Neural progenitor cell (in vitro differentiated cells): ENCODE data around the gene RNF213. TPM values are rescaled to one million over a fixed set of nuclear protein-coding genes. Genes with fewer than 3 reads are reported as not detected.

Experiments used
- DNase-seq: peaks from one replicate; pipeline ENCODE4 v3.0.0-alpha.2; 2016; ENCODE audit warnings: low spot score
- H2AFZ ChIP-seq: fragments of 200-600 bp; sonication (generic); replicated peaks from 2 replicates; pipeline ENCODE4 v1.6.1; 2016; ENCODE audit warnings: antibody characterized with exemption
- H3F3A ChIP-seq: fragments of 200-600 bp; sonication (generic); 2 replicates; pipeline ENCODE4 v1.6.1; 2016; ENCODE audit warnings: antibody characterized with exemption, low read depth
- H3K27ac ChIP-seq: fragments of 200-600 bp; sonication (generic); 2 replicates; pipeline ENCODE4 v1.5.1; 2016; ENCODE audit warnings: mild to moderate bottlenecking
- H3K27me3 ChIP-seq: fragments of 200-600 bp; sonication (generic); 2 replicates; pipeline ENCODE4 v1.6.1; 2016; ENCODE audit warnings: mild to moderate bottlenecking, moderate library complexity
- H3K36me3 ChIP-seq: fragments of 200-600 bp; sonication (generic); 2 replicates; pipeline ENCODE4 v1.5.1; 2016
- H3K4me1 ChIP-seq: fragments of 200-600 bp; sonication (generic); 2 replicates; pipeline ENCODE4 v1.6.1; 2016; ENCODE audit warnings: mixed run types
- H3K4me2 ChIP-seq: fragments of 200-600 bp; sonication (generic); 2 replicates; pipeline ENCODE4 v1.6.1; 2016
- H3K4me3 ChIP-seq: fragments of 200-600 bp; sonication (generic); 2 replicates; pipeline ENCODE4 v1.5.1; 2016
- H3K79me2 ChIP-seq: fragments of 200-600 bp; sonication (generic); 2 replicates; pipeline ENCODE4 v1.6.1; 2016; ENCODE audit warnings: low read depth
- H3K9ac ChIP-seq: fragments of 200-600 bp; sonication (generic); 2 replicates; pipeline ENCODE4 v1.6.1; 2016
- H3K9me3 ChIP-seq: fragments of 200-600 bp; sonication (generic); 2 replicates; pipeline ENCODE4 v1.5.1; 2016; ENCODE audit warnings: low read depth
- H4K20me1 ChIP-seq: fragments of 200-600 bp; sonication (generic); 2 replicates; pipeline ENCODE4 v1.6.1; 2016; ENCODE audit warnings: low read depth
- H3K27ac Mint-ChIP-seq: 3 replicates; pipeline ENCODE4 v1.8.0; 2021; ENCODE audit warnings: mixed read lengths
- H3K27me3 Mint-ChIP-seq: 2 replicates; pipeline ENCODE4 v1.8.0; 2022; ENCODE audit warnings: low read depth, mild to moderate bottlenecking, inconsistent platforms, moderate library complexity, mixed read lengths; ENCODE audit not compliant: insufficient read depth
- H3K36me3 Mint-ChIP-seq: 3 replicates; pipeline ENCODE4 v1.8.0; 2021; ENCODE audit warnings: mixed read lengths
- H3K4me1 Mint-ChIP-seq: 3 replicates; pipeline ENCODE4 v1.8.0; 2021; ENCODE audit warnings: mixed read lengths
- H3K4me3 Mint-ChIP-seq: 3 replicates; pipeline ENCODE4 v1.8.0; 2021; ENCODE audit warnings: mild to moderate bottlenecking, moderate library complexity, mixed read lengths
- H3K9me3 Mint-ChIP-seq: 3 replicates; pipeline ENCODE4 v1.8.0; 2020; ENCODE audit warnings: mixed read lengths
- CTCF ChIP-seq: fragments of 200-600 bp; sonication (generic); IDR thresholded peaks from 2 replicates; pipeline ENCODE4 v1.5.1; 2017; ENCODE audit warnings: antibody characterized with exemption, mild to moderate bottlenecking
- EZH2 ChIP-seq: fragments of 200-600 bp; sonication (generic); IDR thresholded peaks from 2 replicates; pipeline ENCODE4 v1.6.1; 2017; ENCODE audit warnings: antibody characterized with exemption, mild to moderate bottlenecking, moderate library complexity
- EZH2phosphoT487 ChIP-seq: fragments of 200-600 bp; sonication (generic); IDR thresholded peaks from 2 replicates; pipeline ENCODE4 v1.6.1; 2017; ENCODE audit warnings: antibody characterized with exemption
- total RNA-seq: library from RNA; depleted of rRNA; stranded (reverse); fragments of >200 nt; gene quantifications from 2 replicates; pipeline ENCODE4 v1.2.3, GENCODE V29; 2015; ENCODE audit warnings: low replicate concordance

The RNF213 gene
- total RNA-seq, 1 donor from 2014 or later: 19.8 TPM

GRCh38 chr17:80442764-80443163 lies 182.1 kb downstream of the RNF213 start:
- no peaks in the 10 kb centered on the region for H3K36me3 ChIP-seq
- peaks cover 6% of the 10 kb centered on the region for H3F3A ChIP-seq
- Mint-ChIP-seq H3K4me3 (peak overlapping the region; percentile 43), H3K36me3 (no peaks in the 10 kb centered on the region), H3K27ac (no peak overlapping the region), H3K27me3 (peaks cover 15% of the 10 kb centered on the region), H3K9me3 (no peaks in the 10 kb centered on the region), H3K4me1 (peaks cover 11% of the 10 kb centered on the region)
- H3K4me1 ChIP-seq: no peaks in the 10 kb centered on the region
- H3K9me3 ChIP-seq: no peaks in the 10 kb centered on the region
- H3K79me2 ChIP-seq: no peaks in the 10 kb centered on the region
- H3K9ac ChIP-seq: no peak overlapping the region
- H4K20me1 ChIP-seq: peaks cover 29% of the 10 kb centered on the region
- no peak for DNase-seq
- H2AFZ ChIP-seq: no peak overlapping the region
- H3K4me3 ChIP-seq: no peak overlapping the region
- no peak overlapping the region for H3K4me2 ChIP-seq
- no peak for TF ChIP-seq CTCF
- no peak for TF ChIP-seq EZH2
- TF ChIP-seq EZH2phosphoT487: no peak
- no peak overlapping the region for H3K27ac ChIP-seq
- H3K27me3 ChIP-seq: peaks cover 24% of the 10 kb centered on the region

- Histone ChIP-seq H3K27me3 (peaks cover 24% of the 10 kb centered on the region), H3K36me3 (no peaks in the 10 kb centered on the region), H3K79me2 (no peaks in the 10 kb centered on the region), H3K9me3 (no peaks in the 10 kb centered on the region), H3K27ac (no peak overlapping the region), H3K9ac (no peak overlapping the region), H3F3A (peaks cover 6% of the 10 kb centered on the region), H4K20me1 (peaks cover 29% of the 10 kb centered on the region), H3K4me1 (no peaks in the 10 kb centered on the region), H2AFZ (no peak overlapping the region), H3K4me2 (peak overlapping the region; percentile 32), H3K4me3 (no peak overlapping the region)
- H3K36me3 Mint-ChIP-seq: no peaks in the 10 kb centered on the region
- no peak for DNase-seq
- TF ChIP-seq CTCF (no peak), EZH2 (no peak), EZH2phosphoT487 (no peak)
- H3K4me3 Mint-ChIP-seq: no peak overlapping the region
- H3K27me3 Mint-ChIP-seq: peaks cover 19% of the 10 kb centered on the region
- H3K27ac Mint-ChIP-seq: no peak overlapping the region
- no peaks in the 10 kb centered on the region for H3K9me3 Mint-ChIP-seq
- H3K4me1 Mint-ChIP-seq: peaks cover 11% of the 10 kb centered on the region
Observed at GRCh38 chr17:80443498-80443897, 182.8 kb downstream of the RNF213 start.

- H3K9ac ChIP-seq: no peak overlapping the region
- no peak overlapping the region for H3K27ac ChIP-seq
- H3K27me3 Mint-ChIP-seq: peaks cover 19% of the 10 kb centered on the region
- no peaks in the 10 kb centered on the region for H3K79me2 ChIP-seq
- H3K4me1 Mint-ChIP-seq: peaks cover 14% of the 10 kb centered on the region
- no peak overlapping the region for H3K27ac Mint-ChIP-seq
- no peak overlapping the region for H3K4me3 ChIP-seq
- H3K9me3 Mint-ChIP-seq: no peaks in the 10 kb centered on the region
- no peaks in the 10 kb centered on the region for H3K36me3 ChIP-seq
- H3K36me3 Mint-ChIP-seq: peaks cover 2% of the 10 kb centered on the region
- peaks cover 29% of the 10 kb centered on the region for H4K20me1 ChIP-seq
- peaks cover 24% of the 10 kb centered on the region for H3K27me3 ChIP-seq
- peak overlapping the region; percentile 32 for H3K4me2 ChIP-seq
- no peaks in the 10 kb centered on the region for H3K4me1 ChIP-seq
- H3K9me3 ChIP-seq: no peaks in the 10 kb centered on the region
- no peak overlapping the region for H2AFZ ChIP-seq
- H3F3A ChIP-seq: peaks cover 6% of the 10 kb centered on the region
- no peak overlapping the region for H3K4me3 Mint-ChIP-seq
- TF ChIP-seq EZH2 (no peak), EZH2phosphoT487 (no peak), CTCF (no peak)
- peak; percentile 49 for DNase-seq
Observed at GRCh38 chr17:80443916-80444643, 183.4 kb downstream of the RNF213 start.
